ENCODE data around the gene GNPAT. TPM values are rescaled to one million over a fixed set of nuclear protein-coding genes. Genes with fewer than 3 reads are reported as not detected.

GNPAT gene
- total RNA-seq, 1 experiment from 2014 or later: 42.8 TPM

- H3K4me2 ChIP-seq (ENCODE audit: low read length): no peak overlapping the region
- no peak for ATAC-seq
- CTCF ChIA-PET: no interaction called here
- no peak overlapping the region for H2AFZ ChIP-seq (ENCODE audit: low read depth, low read length, poor library complexity, severe bottlenecking)
- DNase-seq (ENCODE audit: low read depth, low spot score): no peak
- no peaks in the 10 kb centered on the region for H3K9me3 ChIP-seq (ENCODE audit: control insufficient read depth in 1 of 2, insufficient read depth in 1 of 2, low read depth in 1 of 2, low read length in 2 of 2)
- POLR2A ChIA-PET: no interaction called here
- no peak overlapping the region for H3K27ac ChIP-seq (ENCODE audit: low read depth, low read length)
- no TSS peak for BruUV-seq (replicated peaks)
- TF ChIP-seq TCF7L2 (IDR thresholded peaks at IDR 0.05; ENCODE audit: borderline replicate concordance, extremely low read depth, insufficient read depth, insufficient read length) (no peak), FOSL1 (IDR thresholded peaks at IDR 0.05; ENCODE audit: low read depth) (no peak)
- intact Hi-C loops (cut with micrococcal nuclease): no loop called here
- RAD21 ChIA-PET (ENCODE audit: low non-redundant PET in 1 of 2, low total read pairs in 2 of 2, uncharacterized antibody in 2 of 2, unreplicated experiment in 2 of 2): no interaction called here
- H3K4me1 ChIP-seq (ENCODE audit: control insufficient read depth in 1 of 2, insufficient read depth in 2 of 2, low read length in 2 of 2): no peaks in the 10 kb centered on the region
- H4K20me1 ChIP-seq (ENCODE audit: insufficient read depth): no peaks in the 10 kb centered on the region
- H3K9ac ChIP-seq (ENCODE audit: low read length): no peak overlapping the region
- H3K9me2 ChIP-seq (ENCODE audit: insufficient read depth): no peaks in the 10 kb centered on the region
- H3K27me3 ChIP-seq (ENCODE audit: insufficient read depth, low read length): no peaks in the 10 kb centered on the region
- H3K4me3 ChIP-seq (replicated peaks in 1 of 2; ENCODE audit: low read depth in 1 of 2, low read length in 2 of 2): no peak overlapping the region
- H3K36me3 ChIP-seq (ENCODE audit: control insufficient read depth in 1 of 2, insufficient read depth in 2 of 2, low read length in 2 of 2): no peaks in the 10 kb centered on the region
- no peaks in the 10 kb centered on the region for H3K79me2 ChIP-seq (ENCODE audit: insufficient read depth, low read length)
Observed at GRCh38 chr1:231310391-231310934, 69.5 kb downstream of the GNPAT start.

GRCh38 chr1:231311720-231312431 lies 70.9 kb downstream of the GNPAT start:
- H3K4me1 ChIP-seq (ENCODE audit: control insufficient read depth in 1 of 2, insufficient read depth in 2 of 2, low read length in 2 of 2): peaks cover 0 to 3% of the 10 kb centered on the region in 2 experiments; a peak in 2 of 4 replicates
- H3K36me3 ChIP-seq (ENCODE audit: control insufficient read depth in 1 of 2, insufficient read depth in 2 of 2, low read length in 2 of 2): no peaks in the 10 kb centered on the region
- BruUV-seq (replicated peaks): no TSS peak
- no peaks in the 10 kb centered on the region for H4K20me1 ChIP-seq (ENCODE audit: insufficient read depth)
- H3K4me3 ChIP-seq (replicated peaks in 1 of 2; ENCODE audit: low read depth in 1 of 2, low read length in 2 of 2): no peak overlapping the region
- H3K79me2 ChIP-seq (ENCODE audit: insufficient read depth, low read length): no peaks in the 10 kb centered on the region
- H3K4me2 ChIP-seq (ENCODE audit: low read length): no peak overlapping the region
- ChIA-PET CTCF (no interaction called here), RAD21 (ENCODE audit: low non-redundant PET in 1 of 2, low total read pairs in 2 of 2, uncharacterized antibody in 2 of 2, unreplicated experiment in 2 of 2) (interaction anchor here in 1 of 2 experiments (0.6 kb wide), 1 partner anchor 33 kb away, joined by 3 read pairs; no protein-coding TSS in a partner anchor), POLR2A (no interaction called here)
- H3K9ac ChIP-seq (ENCODE audit: low read length): no peak overlapping the region
- H2AFZ ChIP-seq (ENCODE audit: low read depth, low read length, poor library complexity, severe bottlenecking): no peak overlapping the region
- intact Hi-C loops (cut with micrococcal nuclease): no loop called here
- H3K9me2 ChIP-seq (ENCODE audit: insufficient read depth): no peaks in the 10 kb centered on the region
- H3K27ac ChIP-seq (ENCODE audit: low read depth, low read length): no peak overlapping the region
- no peaks in the 10 kb centered on the region for H3K27me3 ChIP-seq (ENCODE audit: insufficient read depth, low read length)
- TF ChIP-seq JUND (IDR thresholded peaks at IDR 0.05) (no peak), YY1 (IDR thresholded peaks at IDR 0.05; ENCODE audit: extremely low read depth, insufficient replicate concordance, low read depth, low read length) (no peak), FOSL1 (IDR thresholded peaks at IDR 0.05; ENCODE audit: low read depth) (no peak)
- ATAC-seq (no peak), DNase-seq (ENCODE audit: low read depth, low spot score) (no peak)
- H3K9me3 ChIP-seq (ENCODE audit: control insufficient read depth in 1 of 2, insufficient read depth in 1 of 2, low read depth in 1 of 2, low read length in 2 of 2): no peaks in the 10 kb centered on the region
